SK-N-SH (cell line): Measurements from ENCODE around the gene RABEP2. TPM values are rescaled to one million over a fixed set of nuclear protein-coding genes. Genes with fewer than 3 reads are reported as not detected.

Source experiments
- CTCF ChIA-PET: fragments of 300-600, 350-600 bp; formaldehyde crosslinking; extraction: SDS; loops from one replicate; lab custom pipeline; 2021; lab: Yijun Ruan, JAX
- POLR2A ChIA-PET: fragments of 350-600 bp; sonication (Branson Sonifier 250); formaldehyde crosslinking; extraction: SDS; loops from one replicate; lab custom pipeline; 2020; ENCODE audit warnings: antibody characterized with exemption, inconsistent platforms; lab: Yijun Ruan, JAX
- DNase-seq: peaks from one replicate; pipeline ENCODE4 v3.0.0; 2012
- H2AFZ ChIP-seq: fragments of 200-600 bp; sonication (generic); 2 replicates; pipeline ENCODE4 v1.8.1; 2016; ENCODE audit warnings: antibody characterized with exemption, mild to moderate bottlenecking, low read depth
- H3F3A ChIP-seq: fragments of 200-600 bp; sonication (generic); replicated peaks from 2 replicates; pipeline ENCODE3; 2016; ENCODE audit warnings: antibody characterized with exemption, mild to moderate bottlenecking; ENCODE audit not compliant: insufficient read depth
- H3K27ac ChIP-seq, 2 experiments: fragments of 200-500 bp in 1 of 2; fragments of 200-600 bp in 1 of 2; sonication (Bioruptor generic) in 1 of 2; sonication (generic), shearing (Covaris generic) in 1 of 2; 2 replicates each; pipeline versions ENCODE4 v1.5.1 to v1.6.1; 2014 to 2016; ENCODE audit warnings: low read depth in 2 of 2, inconsistent platforms in 1 of 2, low read length in 1 of 2, mild to moderate bottlenecking in 1 of 2, mixed read lengths in 1 of 2
- H3K27me3 ChIP-seq: fragments of 200-600 bp; sonication (generic), shearing (Covaris generic); 2 replicates; pipeline ENCODE4 v1.6.1; 2016; ENCODE audit warnings: mixed run types; ENCODE audit not compliant: insufficient read depth
- H3K36me3 ChIP-seq, 2 experiments: fragments of 200-500 bp in 1 of 2; fragments of 200-600 bp in 1 of 2; sonication (Bioruptor generic) in 1 of 2; sonication (generic) in 1 of 2; replicated peaks in 1 of 2; 2 replicates each; pipeline versions ENCODE3 to v1.5.1; 2014 to 2016; ENCODE audit warnings: low read length in 1 of 2, mild to moderate bottlenecking in 1 of 2; ENCODE audit not compliant: insufficient read depth in 2 of 2, control insufficient read depth in 1 of 2
- H3K4me1 ChIP-seq, 2 experiments: fragments of 200-500 bp in 1 of 2; fragments of 200-600 bp in 1 of 2; sonication (Bioruptor generic) in 1 of 2; sonication (generic), shearing (Covaris generic) in 1 of 2; 2 replicates each; pipeline versions ENCODE4 v1.5.1 to v1.6.1; 2014 to 2016; ENCODE audit warnings: low read depth in 1 of 2, low read length in 1 of 2, mixed run types in 1 of 2; ENCODE audit not compliant: insufficient read depth in 2 of 2, control insufficient read depth in 1 of 2
- H3K4me2 ChIP-seq: fragments of 200-600 bp; sonication (generic), shearing (Covaris generic); 2 replicates; pipeline ENCODE4 v1.6.1; 2017; ENCODE audit warnings: mixed run types
- H3K4me3 ChIP-seq, 2 experiments: fragments of 200-500 bp in 1 of 2; fragments of 200-600 bp in 1 of 2; sonication (Bioruptor generic) in 1 of 2; sonication (generic), shearing (Covaris generic) in 1 of 2; 2 replicates each; pipeline versions ENCODE4 v1.5.1 to v1.8.1; 2014 to 2016; ENCODE audit warnings: low read depth in 2 of 2, inconsistent platforms in 1 of 2, low read length in 1 of 2, mild to moderate bottlenecking in 1 of 2, mixed read lengths in 1 of 2, moderate library complexity in 1 of 2
- H3K79me2 ChIP-seq: fragments of 200-600 bp; sonication (generic); 2 replicates; pipeline ENCODE4 v1.8.1; 2017; ENCODE audit warnings: mild to moderate bottlenecking; ENCODE audit not compliant: insufficient read depth
- H3K9ac ChIP-seq: fragments of 200-600 bp; sonication (generic); 2 replicates; pipeline ENCODE4 v1.6.1; 2017; ENCODE audit warnings: mixed run types
- H3K9me2 ChIP-seq: fragments of 200-600 bp; sonication (generic); 2 replicates; pipeline ENCODE4 v1.6.1; 2017; ENCODE audit warnings: mixed run types
- H3K9me3 ChIP-seq: fragments of 200-600 bp; sonication (generic); 2 replicates; pipeline ENCODE4 v1.6.1; 2017; ENCODE audit warnings: mixed run types, mild to moderate bottlenecking, moderate library complexity
- H4K20me1 ChIP-seq: fragments of 200-600 bp; sonication (generic); 2 replicates; pipeline ENCODE4 v1.6.1; 2017; ENCODE audit warnings: mild to moderate bottlenecking, mixed run types; ENCODE audit not compliant: insufficient read depth
- CHD2 ChIP-seq: fragments of 150-350 bp; IDR thresholded peaks from 2 replicates; pipeline ENCODE4 v1.6.1; 2018; ENCODE audit warnings: low read length; ENCODE audit not compliant: partially characterized antibody
- CTCF ChIP-seq: fragments of 200-600 bp; sonication (generic); IDR thresholded peaks from 2 replicates; pipeline ENCODE4 v1.6.1; 2017; ENCODE audit warnings: antibody characterized with exemption, mild to moderate bottlenecking, moderate library complexity
- FOSL2 ChIP-seq: IDR thresholded peaks from 2 replicates; pipeline ENCODE4 v1.4.0; 2012; ENCODE audit warnings: low read depth, mild to moderate bottlenecking, moderate library complexity, borderline replicate concordance
- FOXJ3 ChIP-seq: sonication (generic); formaldehyde crosslinking; IDR thresholded peaks from 2 replicates; pipeline ENCODE4 v1.5.1; 2020; ENCODE audit warnings: mild to moderate bottlenecking, missing genetic modification reagents
- GABPA ChIP-seq: IDR thresholded peaks from 2 replicates; pipeline ENCODE4 v1.4.0; 2012; ENCODE audit warnings: low read depth, mild to moderate bottlenecking
- GATA2 ChIP-seq: sonication (generic); formaldehyde crosslinking; IDR thresholded peaks from 2 replicates; pipeline ENCODE4 v1.5.0; 2020; ENCODE audit warnings: mild to moderate bottlenecking, missing genetic modification reagents
- JUND ChIP-seq: IDR thresholded peaks from 2 replicates; pipeline ENCODE4 v1.4.0; 2012
- MAX ChIP-seq: IDR thresholded peaks from 2 replicates; pipeline ENCODE4 v1.4.0; 2012; ENCODE audit warnings: low read depth
- MEF2A ChIP-seq: IDR thresholded peaks from 2 replicates; pipeline ENCODE4 v1.4.0; 2012; ENCODE audit warnings: low read depth, borderline replicate concordance
- MXI1 ChIP-seq: IDR thresholded peaks from 2 replicates; pipeline ENCODE4 v1.6.1; 2012; ENCODE audit warnings: mild to moderate bottlenecking, low read depth, low read length, improper control_type of control experiment
- NFIC ChIP-seq: IDR thresholded peaks from 2 replicates; pipeline ENCODE4 v1.4.0; 2012; ENCODE audit warnings: borderline replicate concordance
- NRF1 ChIP-seq: IDR thresholded peaks from 2 replicates; pipeline ENCODE4 v1.6.1; 2012; ENCODE audit warnings: low read depth, mild to moderate bottlenecking, low read length
- POLR2AphosphoS5 ChIP-seq: IDR thresholded peaks from 2 replicates; pipeline ENCODE4 v1.6.1; 2012; ENCODE audit warnings: low read depth, low read length
- RCOR1 ChIP-seq: fragments of 150-350 bp; IDR thresholded peaks from 2 replicates; pipeline ENCODE4 v1.6.1; 2017; ENCODE audit warnings: antibody characterized with exemption, low read length
- REST ChIP-seq: IDR thresholded peaks from 2 replicates; pipeline ENCODE4 v1.6.1; 2012; ENCODE audit warnings: mild to moderate bottlenecking, low read depth, low read length, moderate library complexity
- SIN3A ChIP-seq: IDR thresholded peaks from 2 replicates; pipeline ENCODE4 v1.6.1; 2012; ENCODE audit warnings: low read depth, mild to moderate bottlenecking, low read length, moderate library complexity, borderline replicate concordance
- SMC3 ChIP-seq: IDR thresholded peaks from 2 replicates; pipeline ENCODE4 v1.6.1; 2012; ENCODE audit warnings: low read depth, low read length, improper control_type of control experiment
- USF1 ChIP-seq: IDR thresholded peaks from 2 replicates; pipeline ENCODE4 v1.4.0; 2012; ENCODE audit warnings: low read depth, borderline replicate concordance
- YY1 ChIP-seq: IDR thresholded peaks from 2 replicates; pipeline ENCODE4 v1.4.0; 2012; ENCODE audit warnings: low read depth, mild to moderate bottlenecking
- ZBTB33 ChIP-seq: IDR thresholded peaks from 2 replicates; pipeline ENCODE4 v1.4.0; 2012; ENCODE audit warnings: low read depth, borderline replicate concordance
- WGBS: methylation state at CpG from one replicate; pipeline ENCODE4 v1.1.6; 2017; ENCODE audit warnings: low lambda C conversion rate; 5-methylcytosine and 5-hydroxymethylcytosine counted together
- polyA plus RNA-seq, 3 experiments: library from polyadenylated mRNA; depleted of rRNA; stranded (reverse); fragments of >200 nt; gene quantifications; 2 replicates each; pipeline ENCODE4 v1.2.3, GENCODE V29; 2012

The RABEP2 gene
- polyA plus RNA-seq, 1 of the 3 experiments (the other 2 are of a cell fraction): 46.1 TPM

- ChIA-PET CTCF (interaction anchor here (0.7 to 1.1 kb wide), 2 partner anchors 13 to 23 kb away, joined by 3 read pairs; no protein-coding TSS in a partner anchor), POLR2A (no interaction called here)
- TF ChIP-seq GABPA: no peak
- no peak for TF ChIP-seq ZBTB33
- no peak for TF ChIP-seq NRF1
- no peak for TF ChIP-seq POLR2AphosphoS5
- no peak for TF ChIP-seq SIN3A
- no peak for TF ChIP-seq YY1
- no peak for TF ChIP-seq CTCF
- TF ChIP-seq MEF2A: no peak
- TF ChIP-seq CHD2: no peak
- Histone ChIP-seq H2AFZ (no peak overlapping the region), H3K9me3 (no peaks in the 10 kb centered on the region), H3K36me3 (peaks cover 14 to 18% of the 10 kb centered on the region in 2 experiments), H3F3A (peaks cover 14% of the 10 kb centered on the region), H3K4me2 (no peak overlapping the region), H4K20me1 (no peaks in the 10 kb centered on the region), H3K9me2 (no peaks in the 10 kb centered on the region), H3K9ac (no peak overlapping the region), H3K79me2 (no peaks in the 10 kb centered on the region), H3K4me1 (no peaks in the 10 kb centered on the region), H3K27ac (no peak overlapping the region), H3K4me3 (no peak overlapping the region), H3K27me3 (no peaks in the 10 kb centered on the region)
- no peak for DNase-seq
- 95% methylated on average over 7 of the region's 7 CpGs for WGBS
Observed at GRCh38 chr16:28917095-28917494, 7.9 kb downstream of the RABEP2 start.

GRCh38 chr16:28915181-28915580, 9.9 kb downstream of the RABEP2 start:
- H3K79me2 ChIP-seq: no peaks in the 10 kb centered on the region
- CTCF ChIA-PET: interaction anchor here (0.8 to 1.2 kb wide), 3 partner anchors 29 to 638 kb away, joined by 3 read pairs; no protein-coding TSS in a partner anchor
- H3K4me1 ChIP-seq: no peaks in the 10 kb centered on the region
- H2AFZ ChIP-seq: no peak overlapping the region
- H3K9me2 ChIP-seq: no peaks in the 10 kb centered on the region
- no peak overlapping the region for H3K4me2 ChIP-seq
- POLR2A ChIA-PET: no interaction called here
- peak overlapping the region in 1 of 2 experiments; percentile 43; a peak in 2 of 4 replicates for H3K27ac ChIP-seq
- no peak for DNase-seq
- peaks cover 14% of the 10 kb centered on the region for H3F3A ChIP-seq
- no peak overlapping the region for H3K4me3 ChIP-seq
- H4K20me1 ChIP-seq: no peaks in the 10 kb centered on the region
- peaks cover 14 to 18% of the 10 kb centered on the region in 2 experiments for H3K36me3 ChIP-seq
- H3K9me3 ChIP-seq: no peaks in the 10 kb centered on the region
- H3K9ac ChIP-seq: no peak overlapping the region
- H3K27me3 ChIP-seq: no peaks in the 10 kb centered on the region
- TF ChIP-seq USF1 (peak; percentile 26; the same call in 1 of the 2 replicates), NFIC (peak; percentile 86), POLR2AphosphoS5 (no peak), REST (no peak), FOSL2 (peak; percentile 50; the same call in 1 of the 2 replicates), NRF1 (no peak), JUND (peak; percentile 34; the same call in 1 of the 2 replicates), FOXJ3 (CRISPR knock-in tag) (no peak), YY1 (no peak), RCOR1 (no peak), MEF2A (no peak), SIN3A (no peak), GATA2 (CRISPR knock-in tag) (no peak), MXI1 (no peak), SMC3 (no peak), MAX (peak; percentile 82)
